Uterus (tissue), 2 donors: ENCODE measurements around the gene TRMO.

Experiments
- POLR2A ChIP-seq, 2 donors: fragments of 450-650 bp; IDR thresholded peaks; one replicate each; pipeline ENCODE4 v1.6.1; 2016; ENCODE audit warnings: antibody characterized with exemption in 2 of 2, mild to moderate bottlenecking in 1 of 2, moderate library complexity in 1 of 2
- TF ChIP-seq, protein P1 (sequence below), 4 experiments: fragments of 200-600 bp in 2 of 4; fragments of 450-650 bp in 2 of 4; sonication (generic) in 2 of 4; IDR thresholded peaks; one replicate each; pipeline ENCODE4 v1.5.1; 2016 to 2019; ENCODE audit warnings: antibody characterized with exemption in 4 of 4, mild to moderate bottlenecking in 2 of 4, moderate library complexity in 1 of 4

DNA sequence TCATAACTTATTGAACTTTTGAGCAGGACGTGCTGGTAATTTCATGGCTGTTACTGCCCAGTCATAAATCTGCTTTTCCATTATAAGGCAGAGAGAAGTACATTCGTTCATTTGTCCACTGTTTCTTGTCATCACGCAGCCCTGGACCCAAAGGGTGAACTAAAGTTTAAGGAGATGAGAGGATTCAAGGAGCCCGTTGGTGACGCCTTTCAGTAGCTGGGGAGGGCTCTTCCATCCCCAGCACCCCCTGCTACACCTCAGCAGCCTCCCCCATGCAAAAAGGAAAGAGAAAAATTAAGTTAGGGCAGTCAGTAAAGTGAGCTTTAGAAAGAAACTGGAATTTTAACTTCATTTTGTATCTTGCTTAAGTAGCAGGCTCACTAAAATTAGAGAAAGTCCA is 66.4 kb downstream of the TRMO start:
- TF ChIP-seq, protein P1, sequence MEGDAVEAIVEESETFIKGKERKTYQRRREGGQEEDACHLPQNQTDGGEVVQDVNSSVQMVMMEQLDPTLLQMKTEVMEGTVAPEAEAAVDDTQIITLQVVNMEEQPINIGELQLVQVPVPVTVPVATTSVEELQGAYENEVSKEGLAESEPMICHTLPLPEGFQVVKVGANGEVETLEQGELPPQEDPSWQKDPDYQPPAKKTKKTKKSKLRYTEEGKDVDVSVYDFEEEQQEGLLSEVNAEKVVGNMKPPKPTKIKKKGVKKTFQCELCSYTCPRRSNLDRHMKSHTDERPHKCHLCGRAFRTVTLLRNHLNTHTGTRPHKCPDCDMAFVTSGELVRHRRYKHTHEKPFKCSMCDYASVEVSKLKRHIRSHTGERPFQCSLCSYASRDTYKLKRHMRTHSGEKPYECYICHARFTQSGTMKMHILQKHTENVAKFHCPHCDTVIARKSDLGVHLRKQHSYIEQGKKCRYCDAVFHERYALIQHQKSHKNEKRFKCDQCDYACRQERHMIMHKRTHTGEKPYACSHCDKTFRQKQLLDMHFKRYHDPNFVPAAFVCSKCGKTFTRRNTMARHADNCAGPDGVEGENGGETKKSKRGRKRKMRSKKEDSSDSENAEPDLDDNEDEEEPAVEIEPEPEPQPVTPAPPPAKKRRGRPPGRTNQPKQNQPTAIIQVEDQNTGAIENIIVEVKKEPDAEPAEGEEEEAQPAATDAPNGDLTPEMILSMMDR (IDR thresholded peaks at IDR 0.05): no peak
- no peak for TF ChIP-seq POLR2A (IDR thresholded peaks at IDR 0.05)
